Liver (tissue), 9 donors: Measurements from ENCODE around the gene NAXE. TPM values are rescaled to one million over a fixed set of nuclear protein-coding genes. Genes with fewer than 3 reads are reported as not detected.

Experiments used
- DNase-seq: peaks from one replicate; pipeline ENCODE4 v3.0.0-alpha.2; 2017; ENCODE audit warnings: low spot score
- H3K27ac ChIP-seq, 2 donors: one replicate each; pipeline ENCODE4 v1.7.0; 2013; ENCODE audit warnings: inconsistent platforms in 2 of 2, low read length in 2 of 2, control low read depth in 1 of 2, low read depth in 1 of 2, mild to moderate bottlenecking in 1 of 2
- H3K27me3 ChIP-seq, 4 donors: one replicate each; pipeline versions ENCODE4 v1.6.1 to v1.7.0; 2013; ENCODE audit warnings: low read length in 3 of 4, inconsistent platforms in 1 of 4, mild to moderate bottlenecking in 1 of 4, moderate library complexity in 1 of 4; ENCODE audit not compliant: control insufficient read depth in 4 of 4, insufficient read depth in 4 of 4
- H3K36me3 ChIP-seq, 4 donors: one replicate each; pipeline versions ENCODE4 v1.6.1 to v1.7.0; 2013; ENCODE audit warnings: low read length in 3 of 4, mild to moderate bottlenecking in 3 of 4, low read depth in 1 of 4, moderate library complexity in 1 of 4; ENCODE audit not compliant: control insufficient read depth in 4 of 4, insufficient read depth in 3 of 4
- H3K4me1 ChIP-seq, 4 donors: one replicate each; pipeline versions ENCODE4 v1.6.1 to v1.7.0; 2013; ENCODE audit warnings: low read length in 3 of 4, mild to moderate bottlenecking in 3 of 4, moderate library complexity in 1 of 4; ENCODE audit not compliant: control insufficient read depth in 4 of 4, insufficient read depth in 4 of 4
- H3K4me3 ChIP-seq, 3 donors: one replicate each; pipeline versions ENCODE4 v1.6.1 to v1.7.0; 2013; ENCODE audit warnings: low read length in 3 of 3, control low read depth in 1 of 3, low read depth in 1 of 3, mild to moderate bottlenecking in 1 of 3
- H3K9ac ChIP-seq, 2 donors: one replicate each; pipeline ENCODE4 v1.7.0; 2013; ENCODE audit warnings: low read length in 2 of 2, mild to moderate bottlenecking in 2 of 2, moderate library complexity in 2 of 2, control low read depth in 1 of 2, low read depth in 1 of 2
- H3K9me3 ChIP-seq, 4 donors: one replicate each; pipeline versions ENCODE4 v1.6.1 to v1.7.0; 2013; ENCODE audit warnings: low read length in 3 of 4; ENCODE audit not compliant: control insufficient read depth in 4 of 4
- EGR1 ChIP-seq, 2 donors: IDR thresholded peaks; 2 replicates each; pipeline ENCODE4 v1.6.1; 2016 to 2018; ENCODE audit warnings: antibody characterized with exemption in 2 of 2, low read depth in 2 of 2
- FOXA1 ChIP-seq: IDR thresholded peaks from 2 replicates; pipeline ENCODE4 v1.6.1; 2016; ENCODE audit warnings: antibody characterized with exemption
- FOXA2 ChIP-seq: IDR thresholded peaks from 2 replicates; pipeline ENCODE4 v1.6.1; 2016; ENCODE audit warnings: antibody characterized with exemption
- GABPA ChIP-seq, 2 donors: IDR thresholded peaks in 1 of 2; conservative IDR thresholded peaks in 1 of 2; 2 replicates each; pipeline ENCODE4 v1.6.1; 2016; ENCODE audit warnings: antibody characterized with exemption in 2 of 2, mild to moderate bottlenecking in 1 of 2, moderate library complexity in 1 of 2
- HNF4A ChIP-seq, 2 donors: conservative IDR thresholded peaks; 2 replicates each; pipeline ENCODE4 v1.6.1; 2016; ENCODE audit warnings: antibody characterized with exemption in 2 of 2, mild to moderate bottlenecking in 2 of 2
- HNF4G ChIP-seq: IDR thresholded peaks from 2 replicates; pipeline ENCODE4 v1.6.1; 2016; ENCODE audit warnings: antibody characterized with exemption
- JUND ChIP-seq, 2 donors: IDR thresholded peaks; 2 replicates each; pipeline ENCODE4 v1.6.1; 2016; ENCODE audit warnings: antibody characterized with exemption in 2 of 2
- NR2F2 ChIP-seq: IDR thresholded peaks from 2 replicates; pipeline ENCODE4 v1.6.1; 2016; ENCODE audit warnings: antibody characterized with exemption
- RAD21 ChIP-seq, 2 donors: IDR thresholded peaks; 2 replicates each; pipeline ENCODE4 v1.6.1; 2016; ENCODE audit warnings: antibody characterized with exemption in 2 of 2, mild to moderate bottlenecking in 2 of 2
- RXRA ChIP-seq, 2 donors: IDR thresholded peaks; 2 replicates each; pipeline ENCODE4 v1.6.1; 2017 to 2018; ENCODE audit warnings: antibody characterized with exemption in 2 of 2, mild to moderate bottlenecking in 1 of 2
- SP1 ChIP-seq: IDR thresholded peaks from 2 replicates; pipeline ENCODE4 v1.6.1; 2018; ENCODE audit warnings: antibody characterized with exemption, mild to moderate bottlenecking
- TAF1 ChIP-seq: conservative IDR thresholded peaks from 2 replicates; pipeline ENCODE4 v1.6.1; 2016; ENCODE audit warnings: antibody characterized with exemption, mild to moderate bottlenecking
- YY1 ChIP-seq: IDR thresholded peaks from 2 replicates; pipeline ENCODE4 v1.6.1; 2016; ENCODE audit warnings: antibody characterized with exemption, mild to moderate bottlenecking
- WGBS: extraction: QIAGEN DNeasy Blood & Tissue Kit; methylation state at CpG from one replicate; pipeline ENCODE4 v1.1.7; 2013; 5-methylcytosine and 5-hydroxymethylcytosine counted together
- polyA plus RNA-seq, 2 donors: library from polyadenylated mRNA; stranded (reverse) in 1 of 2; unstranded in 1 of 2; fragments of 200-250 nt in 1 of 2; fragments of >200 nt in 1 of 2; fragmentation: Nextera tagmentation in 1 of 2; extraction: Ambion mirVana in 1 of 2; gene quantifications; one replicate each; pipeline versions ENCODE4 v1.2.1 to v1.2.3, GENCODE V29; 2013 to 2015
- total RNA-seq, 2 donors: library from RNA; depleted of rRNA; stranded (reverse); fragments of >200 nt; gene quantifications; one replicate each; pipeline ENCODE4 v1.2.3, GENCODE V29; 2014
- TF ChIP-seq, protein P1 (sequence below): IDR thresholded peaks from 2 replicates; pipeline ENCODE4 v1.6.1; 2016; ENCODE audit warnings: antibody characterized with exemption
- TF ChIP-seq, protein P2 (sequence below): fragments of 150-350 bp; IDR thresholded peaks from 2 replicates; pipeline ENCODE4 v1.5.1; 2017; ENCODE audit warnings: improper control_type of control experiment, low read depth, low read length; ENCODE audit not compliant: missing input control
- TF ChIP-seq, protein P3 (sequence below): IDR thresholded peaks from 2 replicates; pipeline ENCODE4 v1.6.1; 2016; ENCODE audit warnings: antibody characterized with exemption
- TF ChIP-seq, protein P4 (sequence below): IDR thresholded peaks from 2 replicates; pipeline ENCODE4 v1.6.1; 2016; ENCODE audit warnings: antibody characterized with exemption
- donor health status: healthy.
- donor health status: healthy.
- donor health status: healthy.
- donor health status: healthy.
- donor health status: healthy.

NAXE gene
- total and polyA plus RNA-seq, 4 donors = 20.6 to 73.8 (median 46.9) TPM

DNA sequence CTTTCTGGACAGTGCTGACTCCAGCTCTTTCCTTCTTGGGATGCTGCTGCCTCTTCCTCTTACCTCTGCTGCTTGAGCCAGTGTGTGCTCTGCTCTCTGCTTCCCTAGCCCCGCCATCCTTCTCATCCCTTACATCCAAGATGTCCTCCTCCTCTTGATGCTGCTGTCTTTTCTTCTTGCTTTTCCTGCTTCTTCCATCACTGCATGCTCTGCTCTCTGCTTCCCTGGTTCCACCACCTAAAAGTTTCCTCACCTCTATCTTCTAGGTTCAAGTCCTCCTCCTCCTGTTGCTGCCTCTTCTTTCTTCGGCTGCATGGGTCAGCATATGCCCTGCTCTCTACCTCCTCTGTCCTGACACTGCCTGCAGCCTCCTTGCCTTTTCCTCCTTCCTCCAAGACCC is 3.4 kb downstream of the NAXE start:
- Histone ChIP-seq H3K27me3 (no peaks in the 10 kb centered on the region), H3K9ac (no peak overlapping the region), H3K27ac (no peak overlapping the region), H3K36me3 (peaks cover 7 to 38% (median 17%) of the 10 kb centered on the region in 4 donors), H3K4me1 (peaks cover 3 to 19% (median 9%) of the 10 kb centered on the region in 4 donors), H3K4me3 (no peak overlapping the region), H3K9me3 (no peaks in the 10 kb centered on the region)
- TF ChIP-seq TAF1 (no peak), SP1 (no peak), HNF4A (conservative IDR thresholded peaks at IDR 0.05) (no peak), RAD21 (IDR thresholded peaks at IDR 0.05) (no peak), FOXA2 (no peak), RXRA (IDR thresholded peaks at IDR 0.05) (no peak), FOXA1 (no peak), YY1 (no peak), NR2F2 (no peak), HNF4G (no peak)
- TF ChIP-seq, protein P1, sequence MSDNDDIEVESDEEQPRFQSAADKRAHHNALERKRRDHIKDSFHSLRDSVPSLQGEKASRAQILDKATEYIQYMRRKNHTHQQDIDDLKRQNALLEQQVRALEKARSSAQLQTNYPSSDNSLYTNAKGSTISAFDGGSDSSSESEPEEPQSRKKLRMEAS = no peak
- TF ChIP-seq, protein P2, sequence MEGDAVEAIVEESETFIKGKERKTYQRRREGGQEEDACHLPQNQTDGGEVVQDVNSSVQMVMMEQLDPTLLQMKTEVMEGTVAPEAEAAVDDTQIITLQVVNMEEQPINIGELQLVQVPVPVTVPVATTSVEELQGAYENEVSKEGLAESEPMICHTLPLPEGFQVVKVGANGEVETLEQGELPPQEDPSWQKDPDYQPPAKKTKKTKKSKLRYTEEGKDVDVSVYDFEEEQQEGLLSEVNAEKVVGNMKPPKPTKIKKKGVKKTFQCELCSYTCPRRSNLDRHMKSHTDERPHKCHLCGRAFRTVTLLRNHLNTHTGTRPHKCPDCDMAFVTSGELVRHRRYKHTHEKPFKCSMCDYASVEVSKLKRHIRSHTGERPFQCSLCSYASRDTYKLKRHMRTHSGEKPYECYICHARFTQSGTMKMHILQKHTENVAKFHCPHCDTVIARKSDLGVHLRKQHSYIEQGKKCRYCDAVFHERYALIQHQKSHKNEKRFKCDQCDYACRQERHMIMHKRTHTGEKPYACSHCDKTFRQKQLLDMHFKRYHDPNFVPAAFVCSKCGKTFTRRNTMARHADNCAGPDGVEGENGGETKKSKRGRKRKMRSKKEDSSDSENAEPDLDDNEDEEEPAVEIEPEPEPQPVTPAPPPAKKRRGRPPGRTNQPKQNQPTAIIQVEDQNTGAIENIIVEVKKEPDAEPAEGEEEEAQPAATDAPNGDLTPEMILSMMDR = no peak
- TF ChIP-seq, protein P3, sequence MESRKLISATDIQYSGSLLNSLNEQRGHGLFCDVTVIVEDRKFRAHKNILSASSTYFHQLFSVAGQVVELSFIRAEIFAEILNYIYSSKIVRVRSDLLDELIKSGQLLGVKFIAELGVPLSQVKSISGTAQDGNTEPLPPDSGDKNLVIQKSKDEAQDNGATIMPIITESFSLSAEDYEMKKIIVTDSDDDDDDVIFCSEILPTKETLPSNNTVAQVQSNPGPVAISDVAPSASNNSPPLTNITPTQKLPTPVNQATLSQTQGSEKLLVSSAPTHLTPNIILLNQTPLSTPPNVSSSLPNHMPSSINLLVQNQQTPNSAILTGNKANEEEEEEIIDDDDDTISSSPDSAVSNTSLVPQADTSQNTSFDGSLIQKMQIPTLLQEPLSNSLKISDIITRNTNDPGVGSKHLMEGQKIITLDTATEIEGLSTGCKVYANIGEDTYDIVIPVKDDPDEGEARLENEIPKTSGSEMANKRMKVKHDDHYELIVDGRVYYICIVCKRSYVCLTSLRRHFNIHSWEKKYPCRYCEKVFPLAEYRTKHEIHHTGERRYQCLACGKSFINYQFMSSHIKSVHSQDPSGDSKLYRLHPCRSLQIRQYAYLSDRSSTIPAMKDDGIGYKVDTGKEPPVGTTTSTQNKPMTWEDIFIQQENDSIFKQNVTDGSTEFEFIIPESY = no peak
- 94% methylated on average over 2 of the region's 2 CpGs for WGBS
- no peak for DNase-seq

DNA sequence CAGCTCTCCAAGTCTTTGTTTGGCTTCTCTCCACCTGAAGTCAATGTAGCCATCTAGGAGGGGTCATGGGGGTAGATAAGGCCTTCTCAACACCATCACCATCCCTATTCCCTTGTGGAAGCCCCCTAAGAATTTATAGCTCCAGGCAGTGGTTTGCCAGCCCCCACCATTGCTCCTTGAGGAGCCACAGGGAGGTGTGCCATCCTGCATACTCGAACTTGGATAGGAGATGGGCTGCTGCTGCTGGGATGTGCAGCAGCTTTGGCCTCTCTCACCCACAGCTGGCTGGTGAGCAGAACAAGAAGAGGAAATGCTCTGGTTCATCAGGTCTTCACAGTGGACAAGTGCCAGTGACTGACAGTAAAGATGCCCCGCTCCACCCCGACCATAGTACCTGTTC is 4.8 kb downstream of the NAXE start:
- no peak for DNase-seq
- H3K4me3 ChIP-seq = no peak overlapping the region
- no peak for TF ChIP-seq RXRA (IDR thresholded peaks at IDR 0.05)
- no peak for TF ChIP-seq JUND (IDR thresholded peaks at IDR 0.05)
- no peak for TF ChIP-seq TAF1
- no peak for TF ChIP-seq FOXA1
- peaks cover 7 to 38% (median 17%) of the 10 kb centered on the region in 4 donors for H3K36me3 ChIP-seq
- 93% methylated on average over 3 of the region's 3 CpGs for WGBS
- no peak overlapping the region for H3K27ac ChIP-seq
- H3K4me1 ChIP-seq = peaks cover 4 to 20% (median 11%) of the 10 kb centered on the region in 4 donors
- no peak overlapping the region for H3K9ac ChIP-seq
- no peaks in the 10 kb centered on the region for H3K9me3 ChIP-seq
- H3K27me3 ChIP-seq = no peaks in the 10 kb centered on the region

DNA sequence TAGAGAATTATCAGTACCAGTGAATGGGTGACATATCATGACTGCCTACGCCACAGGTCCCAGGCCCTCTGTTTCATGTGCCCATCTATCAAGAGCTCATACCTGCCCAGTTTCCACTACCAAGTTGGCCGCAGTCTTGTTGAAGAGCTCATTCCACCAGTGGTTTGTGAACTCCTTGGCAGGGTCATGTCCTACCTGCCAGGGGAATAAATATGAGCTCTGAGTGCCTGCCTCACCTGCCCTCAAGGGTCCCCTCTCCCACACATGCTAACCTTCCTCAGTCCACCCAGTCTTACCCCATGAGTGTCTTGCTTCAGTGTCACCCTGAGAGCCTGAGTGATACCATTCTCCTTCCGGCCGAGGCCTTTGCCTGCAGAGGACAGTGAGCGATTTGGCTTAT is 6.5 kb downstream of the NAXE start:
- H3K4me3 ChIP-seq = no peak overlapping the region
- H3K4me1 ChIP-seq = peaks cover 5 to 16% (median 11%) of the 10 kb centered on the region in 4 donors
- no peaks in the 10 kb centered on the region for H3K27me3 ChIP-seq
- H3K36me3 ChIP-seq = peaks cover 7 to 38% (median 17%) of the 10 kb centered on the region in 4 donors
- no peak overlapping the region for H3K9ac ChIP-seq
- no peaks in the 10 kb centered on the region for H3K9me3 ChIP-seq
- H3K27ac ChIP-seq = no peak overlapping the region
- WGBS = 94% methylated on average over 5 of the region's 5 CpGs
- no peak for DNase-seq
- TF ChIP-seq, protein P4, sequence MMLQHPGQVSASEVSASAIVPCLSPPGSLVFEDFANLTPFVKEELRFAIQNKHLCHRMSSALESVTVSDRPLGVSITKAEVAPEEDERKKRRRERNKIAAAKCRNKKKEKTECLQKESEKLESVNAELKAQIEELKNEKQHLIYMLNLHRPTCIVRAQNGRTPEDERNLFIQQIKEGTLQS = no peak
- TF ChIP-seq SP1 = no peak
- no peak for TF ChIP-seq EGR1 (IDR thresholded peaks at IDR 0.05; ENCODE audit: low read depth in 2 of 2)
- no peak for TF ChIP-seq RAD21 (IDR thresholded peaks at IDR 0.05)
- TF ChIP-seq, protein P2 = no peak
- no peak for TF ChIP-seq JUND (IDR thresholded peaks at IDR 0.05)
- TF ChIP-seq YY1 = no peak
- TF ChIP-seq HNF4G = no peak
- no peak for TF ChIP-seq RXRA (IDR thresholded peaks at IDR 0.05)
- TF ChIP-seq HNF4A (conservative IDR thresholded peaks at IDR 0.05) = no peak
- TF ChIP-seq FOXA1 = no peak
- TF ChIP-seq NR2F2 = no peak
- TF ChIP-seq, protein P1 = no peak
- TF ChIP-seq FOXA2 = no peak
- no peak for TF ChIP-seq GABPA (IDR thresholded peaks at IDR 0.05 in 1 of 2, conservative IDR thresholded peaks at IDR 0.05 in 1 of 2)
- TF ChIP-seq, protein P3 = no peak
- no peak for TF ChIP-seq TAF1
